VCaP (cell line): Measurements from ENCODE around the gene SMIM23.

ENCODE experiments used
- H3K27ac ChIP-seq: fragments of 450-650 bp; 2 replicates; pipeline ENCODE4 v1.5.1; 2017
- TF ChIP-seq, protein P1 (sequence below): fragments of 450-650 bp; conservative IDR thresholded peaks from 2 replicates; pipeline ENCODE4 v1.5.1; 2017; ENCODE audit warnings: mild to moderate bottlenecking, moderate library complexity

The SMIM23 gene

DNA sequence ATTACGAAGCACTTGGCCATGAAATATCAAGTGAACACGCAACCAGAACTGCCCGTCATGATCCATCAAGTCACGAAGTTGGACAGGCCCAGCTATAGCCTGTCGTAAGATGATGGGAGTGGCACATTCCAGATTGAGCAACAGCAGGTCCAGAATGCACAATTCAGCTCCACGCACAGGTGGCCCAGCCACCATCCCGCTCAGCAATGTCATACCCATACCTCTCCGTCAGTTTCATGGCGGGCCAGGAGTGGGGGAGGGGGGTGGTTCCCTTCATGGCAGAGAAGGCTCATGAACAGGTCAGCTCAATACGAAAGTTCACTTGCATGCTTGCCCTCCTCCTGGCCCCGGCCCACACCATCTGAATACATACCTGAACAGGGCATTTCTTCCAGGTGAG, 34.9 kb downstream of the SMIM23 start:
- TF ChIP-seq, protein P1, sequence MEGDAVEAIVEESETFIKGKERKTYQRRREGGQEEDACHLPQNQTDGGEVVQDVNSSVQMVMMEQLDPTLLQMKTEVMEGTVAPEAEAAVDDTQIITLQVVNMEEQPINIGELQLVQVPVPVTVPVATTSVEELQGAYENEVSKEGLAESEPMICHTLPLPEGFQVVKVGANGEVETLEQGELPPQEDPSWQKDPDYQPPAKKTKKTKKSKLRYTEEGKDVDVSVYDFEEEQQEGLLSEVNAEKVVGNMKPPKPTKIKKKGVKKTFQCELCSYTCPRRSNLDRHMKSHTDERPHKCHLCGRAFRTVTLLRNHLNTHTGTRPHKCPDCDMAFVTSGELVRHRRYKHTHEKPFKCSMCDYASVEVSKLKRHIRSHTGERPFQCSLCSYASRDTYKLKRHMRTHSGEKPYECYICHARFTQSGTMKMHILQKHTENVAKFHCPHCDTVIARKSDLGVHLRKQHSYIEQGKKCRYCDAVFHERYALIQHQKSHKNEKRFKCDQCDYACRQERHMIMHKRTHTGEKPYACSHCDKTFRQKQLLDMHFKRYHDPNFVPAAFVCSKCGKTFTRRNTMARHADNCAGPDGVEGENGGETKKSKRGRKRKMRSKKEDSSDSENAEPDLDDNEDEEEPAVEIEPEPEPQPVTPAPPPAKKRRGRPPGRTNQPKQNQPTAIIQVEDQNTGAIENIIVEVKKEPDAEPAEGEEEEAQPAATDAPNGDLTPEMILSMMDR = no peak
- H3K27ac ChIP-seq = no peak overlapping the region

DNA sequence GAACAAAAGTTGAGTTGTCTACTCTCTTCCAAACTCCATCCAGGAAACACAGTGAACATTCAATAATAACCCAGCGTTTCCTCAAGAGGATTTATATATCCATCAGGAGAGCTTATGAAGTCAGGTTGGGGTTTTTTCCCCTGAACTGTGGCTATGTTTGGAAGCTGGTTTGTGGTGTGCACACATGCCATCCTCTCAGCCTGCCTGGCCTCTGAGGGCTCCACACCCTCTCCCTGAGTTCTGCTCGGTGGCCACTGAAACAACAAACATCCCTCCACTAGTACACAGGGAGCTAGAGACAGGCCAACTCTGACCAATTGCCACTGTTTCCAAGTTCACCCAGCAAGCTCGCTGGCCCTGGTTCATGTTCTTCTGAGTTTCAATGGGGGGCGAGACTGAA, 35.7 kb downstream of the SMIM23 start:
- TF ChIP-seq, protein P1 = no peak
- no peak overlapping the region for H3K27ac ChIP-seq

DNA sequence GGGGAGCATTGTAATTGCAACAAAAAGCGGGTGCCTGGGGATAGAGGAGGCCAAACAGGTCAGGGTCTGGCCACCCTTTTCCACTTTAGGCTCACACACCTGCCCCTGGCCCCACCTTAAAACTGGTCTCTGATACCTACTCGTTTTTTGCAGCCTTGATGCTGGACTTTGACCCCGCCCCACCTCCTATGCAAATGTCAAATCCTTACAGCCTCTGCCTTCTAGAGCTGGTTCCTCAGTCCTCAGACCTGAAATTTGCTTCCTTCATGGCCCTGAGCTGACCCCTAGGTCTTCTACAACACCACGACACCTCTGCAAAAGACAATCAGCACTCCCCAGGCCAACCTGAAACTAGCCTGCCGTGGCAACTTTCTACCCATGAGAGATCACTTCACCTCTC, 37.7 kb downstream of the SMIM23 start:
- TF ChIP-seq, protein P1 = no peak
- no peak overlapping the region for H3K27ac ChIP-seq

DNA sequence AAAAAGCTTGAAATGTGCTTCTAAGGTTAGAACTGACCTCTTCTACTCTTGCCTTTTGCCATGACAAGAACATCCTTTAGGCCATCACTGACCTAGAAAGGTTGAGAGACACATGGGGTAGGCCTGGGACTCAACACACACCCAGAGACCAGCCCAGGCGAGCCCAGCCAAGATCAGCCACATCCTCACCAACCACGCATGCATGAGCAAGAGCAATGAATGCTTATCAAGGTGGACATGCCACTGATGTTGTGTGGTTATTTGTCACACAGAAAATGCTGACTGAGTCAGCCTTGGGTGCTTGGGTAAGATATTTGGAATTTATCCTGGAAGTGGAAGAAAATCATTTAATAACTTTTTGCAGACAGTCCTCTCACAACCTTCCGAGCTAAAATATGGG, 39.4 kb downstream of the SMIM23 start:
- H3K27ac ChIP-seq = no peak overlapping the region
- TF ChIP-seq, protein P1 = no peak

DNA sequence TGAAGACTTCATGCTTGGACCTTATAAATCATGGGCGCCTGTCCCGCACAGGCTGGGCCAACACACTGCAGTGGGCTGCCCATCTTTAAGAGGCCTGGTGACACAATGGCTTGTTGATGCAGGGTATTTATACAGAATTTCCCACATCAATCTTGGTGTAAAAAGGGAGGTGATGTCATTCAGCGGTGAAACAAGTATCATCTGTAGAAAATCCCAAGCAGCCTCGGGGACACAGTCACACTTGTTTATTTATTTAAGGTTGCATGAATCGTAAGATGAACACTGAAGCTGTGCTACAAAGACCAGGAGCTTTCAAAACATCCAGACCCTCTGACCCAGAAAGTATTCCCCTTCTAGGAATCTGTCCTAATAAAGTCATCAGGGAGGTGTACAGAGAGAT, 40.5 kb downstream of the SMIM23 start:
- TF ChIP-seq, protein P1 = no peak
- no peak overlapping the region for H3K27ac ChIP-seq

DNA sequence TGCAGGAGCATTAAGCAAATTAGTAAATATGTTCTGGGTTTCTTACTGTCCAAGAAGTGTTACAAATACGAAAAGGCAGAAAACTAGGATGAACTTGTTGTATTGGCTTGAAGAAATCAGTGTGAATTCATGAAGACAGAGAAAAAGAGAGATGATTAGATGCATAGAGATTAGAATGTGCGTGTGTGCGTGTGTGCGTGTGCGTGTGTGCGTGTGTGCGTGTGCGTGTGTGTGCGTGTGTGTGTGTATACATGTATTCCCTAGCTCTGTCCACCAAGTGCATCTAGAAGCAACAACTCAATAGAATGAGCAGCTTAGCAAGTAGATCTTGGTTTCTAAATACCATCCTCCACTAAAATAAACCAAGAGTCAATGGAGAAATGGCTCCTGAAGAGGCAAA, 41.5 kb downstream of the SMIM23 start:
- TF ChIP-seq, protein P1 = no peak

DNA sequence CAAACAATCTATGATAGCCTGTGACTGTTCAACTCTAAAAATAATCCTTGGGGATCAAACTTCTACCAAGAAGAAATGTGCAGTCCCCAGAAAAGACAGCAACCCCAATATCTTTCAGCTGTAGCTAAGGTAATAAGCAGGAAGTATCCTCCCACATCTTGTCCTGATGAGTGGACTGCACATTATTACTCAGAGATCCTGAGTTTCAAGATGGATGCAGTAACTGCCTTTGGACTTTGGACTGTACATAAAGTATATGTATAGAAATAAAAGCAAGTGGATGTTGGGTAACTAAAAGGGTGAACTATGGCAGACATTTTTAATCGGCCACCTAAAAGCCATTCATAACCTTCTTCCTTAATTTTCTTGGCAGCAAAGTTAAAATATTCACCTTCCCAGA, 45.1 kb downstream of the SMIM23 start:
- H3K27ac ChIP-seq = no peak overlapping the region
- TF ChIP-seq, protein P1 = no peak

More for the DNA sequence above, 41.5 kb downstream of the SMIM23 start:
- no peak overlapping the region for H3K27ac ChIP-seq

DNA sequence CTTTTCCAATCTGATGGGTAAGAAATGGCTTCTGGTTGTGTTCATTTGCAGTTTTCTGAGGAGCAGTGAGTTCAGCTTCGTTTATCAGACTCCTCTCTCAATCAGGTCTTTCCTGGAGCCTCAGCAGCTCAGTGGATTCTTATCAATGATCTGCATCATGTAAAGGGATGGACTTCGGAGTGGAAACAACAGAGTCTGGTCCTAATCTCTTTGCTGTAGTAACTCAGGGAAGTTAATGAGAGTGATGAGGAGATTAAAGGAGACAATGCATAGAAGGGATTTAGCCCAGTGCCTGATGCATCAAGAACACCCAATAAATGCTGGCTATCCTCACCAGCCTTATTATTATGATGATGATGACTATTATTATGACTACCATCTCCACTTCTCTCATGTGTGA, 47.2 kb downstream of the SMIM23 start:
- TF ChIP-seq, protein P1 = no peak
- no peak overlapping the region for H3K27ac ChIP-seq
